Islet precursor cell (in vitro differentiated cells): Measurements from ENCODE around the gene CYTH3.
"Not testable (repeated sequence)": the region's sequence is repeated elsewhere in the genome, so short reads cannot be mapped to it uniquely, and the experiment has no call there.

Experiments used
- DNase-seq: peaks from one replicate; pipeline ENCODE4 v3.0.0-alpha.2; 2018

Gene CYTH3

GRCh38 chr7:6272481-6273323 is at the start of gene CYTH3:
Gene CYTH3 (minus strand): TSS chr7:6272624. CDS start chr7:6272507, 117 bp downstream.
- peak; percentile 92 for DNase-seq

DNA sequence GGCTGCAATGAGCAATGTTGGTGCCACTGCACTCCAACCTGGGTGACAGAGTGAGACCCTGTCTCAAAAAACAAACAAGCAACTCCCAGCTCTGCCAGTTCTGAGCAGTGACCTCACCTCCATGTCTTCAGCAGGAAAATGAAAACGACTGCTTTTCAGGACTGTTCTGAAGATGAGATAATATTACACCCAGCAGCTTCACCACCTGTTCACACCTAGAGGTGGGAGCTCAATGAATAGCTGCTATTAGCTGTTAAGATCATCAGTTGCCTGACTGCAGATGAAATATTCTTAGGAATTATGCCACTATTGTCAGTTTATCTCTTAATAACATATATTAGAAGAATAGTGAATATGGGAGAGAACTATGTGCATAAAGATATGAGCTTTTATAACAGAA is 48.4 kb upstream of the CYTH3 start:
- no peak for DNase-seq

GRCh38 chr7:6317797-6318438 is 45.5 kb upstream of the CYTH3 start:
- peak; percentile 55 for DNase-seq

DNA sequence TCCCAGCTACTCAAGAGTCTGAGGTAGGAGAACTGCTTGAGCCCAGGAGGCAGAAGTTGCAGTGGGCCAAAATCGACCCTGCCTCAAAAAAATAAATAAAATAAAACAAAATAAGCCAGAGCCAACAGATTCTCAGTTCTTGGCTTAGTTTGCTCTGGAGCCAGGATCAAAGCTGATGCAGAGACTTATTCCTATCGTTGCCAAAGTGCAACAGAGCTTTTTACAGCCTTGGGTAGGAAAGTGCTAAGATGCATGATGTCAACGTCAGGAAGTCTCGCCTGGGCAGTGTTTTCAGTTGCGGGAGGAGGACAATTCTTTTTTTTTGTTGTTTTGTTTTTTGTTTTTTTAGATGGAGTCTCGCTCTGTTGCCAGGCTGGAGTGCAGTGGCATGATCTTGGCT is 43.8 kb upstream of the CYTH3 start:
- DNase-seq: no peak

GRCh38 chr7:6315746-6316145 is 43.3 kb upstream of the CYTH3 start:
- no peak for DNase-seq

DNA sequence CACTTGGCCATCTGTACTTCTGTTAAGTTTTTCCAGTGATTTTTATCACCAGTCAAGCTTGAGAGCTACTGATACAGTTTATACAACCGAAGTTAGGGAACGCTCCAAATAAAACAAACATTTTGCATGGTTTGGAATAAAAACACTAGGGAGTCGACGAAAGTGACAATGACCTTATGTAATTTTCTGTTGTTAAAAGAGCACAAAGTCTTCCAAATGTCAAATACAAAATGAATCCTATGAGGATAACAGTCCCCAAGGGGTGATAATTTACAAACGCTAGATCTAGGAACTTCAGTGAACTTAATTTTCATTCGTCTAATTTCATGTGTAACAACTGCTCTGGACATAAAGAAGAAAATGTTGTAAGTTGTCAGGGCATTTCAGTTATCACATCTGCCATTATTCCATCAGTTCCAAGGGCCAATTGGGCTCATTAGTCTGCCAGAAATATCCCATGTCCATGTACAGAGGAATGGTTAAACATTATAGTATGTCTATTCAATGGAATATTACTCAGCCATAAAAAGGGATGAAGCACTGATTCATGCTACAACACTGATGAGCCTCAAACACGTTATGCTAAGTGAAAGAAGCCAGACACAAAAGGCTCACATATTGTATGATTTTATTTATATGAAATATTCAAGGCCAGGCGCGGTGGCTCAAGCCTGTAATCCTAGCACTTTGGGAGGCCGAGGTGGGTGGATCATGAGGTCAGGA is 38.0 kb upstream of the CYTH3 start:
- no peak for DNase-seq

DNA sequence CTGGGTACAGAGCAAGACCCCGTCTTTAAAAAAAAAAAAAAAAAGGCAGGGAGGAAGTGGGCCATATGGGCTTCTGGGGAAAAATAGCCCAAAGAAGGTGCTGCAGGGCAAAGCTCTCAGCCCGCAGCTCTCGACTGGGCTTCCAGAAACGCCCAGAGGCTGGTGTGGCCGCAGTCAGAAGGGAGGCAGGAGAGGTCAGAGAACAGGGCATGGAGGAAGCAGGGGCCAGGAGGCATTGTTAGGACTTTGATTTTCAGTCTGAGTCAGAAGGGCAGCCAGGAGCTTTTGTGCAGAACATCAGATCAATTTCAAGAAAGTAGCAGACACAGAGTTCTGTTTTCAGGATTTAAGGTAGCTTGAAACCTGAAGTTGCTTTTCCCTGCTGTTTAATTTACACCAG is 35.3 kb upstream of the CYTH3 start:
- DNase-seq: peak; percentile 76

DNA sequence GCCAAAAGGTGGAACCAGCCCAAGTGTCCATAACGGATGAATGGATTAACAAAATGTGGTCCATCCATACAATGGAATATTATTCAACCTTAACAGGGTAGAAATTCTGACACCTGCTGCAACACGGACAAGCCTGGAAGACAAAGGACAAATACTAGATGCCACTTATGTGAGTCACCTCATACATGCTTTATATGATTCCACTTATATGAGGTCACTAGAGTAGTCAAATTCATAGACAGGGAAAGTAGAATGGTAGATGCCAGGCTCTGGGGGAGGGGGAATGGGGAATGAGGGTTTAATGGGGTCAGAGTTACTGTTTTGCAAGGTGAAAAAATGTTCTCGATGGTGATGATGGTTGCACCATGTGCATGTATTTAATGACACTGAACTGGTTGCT is 34.0 kb upstream of the CYTH3 start:
- no peak for DNase-seq

DNA sequence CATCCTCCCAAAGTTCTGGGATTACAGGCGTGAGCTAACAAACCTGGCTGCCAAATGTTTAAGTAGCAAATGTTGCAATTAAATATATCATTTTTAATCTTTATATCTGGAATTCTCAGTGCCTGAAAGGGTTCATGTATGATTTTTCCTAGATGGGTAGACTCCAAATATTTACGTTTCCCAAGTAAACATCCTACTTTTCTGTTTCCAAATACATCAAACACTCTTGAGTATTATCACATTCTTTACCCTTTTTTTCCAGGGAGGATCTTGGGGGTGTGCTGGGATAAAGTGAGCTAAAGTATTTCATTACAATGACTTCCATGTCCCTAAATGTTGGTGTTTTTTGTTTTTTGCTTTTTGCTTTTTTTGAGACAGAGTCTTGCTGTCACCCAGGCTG is 32.9 kb upstream of the CYTH3 start:
- no peak for DNase-seq

- DNase-seq: not testable (repeated sequence)
Measured at GRCh38 chr7:6301446-6301845, 29.0 kb upstream of the CYTH3 start.

- DNase-seq: no peak
Measured at GRCh38 chr7:6299774-6300173, 27.4 kb upstream of the CYTH3 start.

- DNase-seq: peak; percentile 58
Measured at GRCh38 chr7:6294839-6295238, 22.4 kb upstream of the CYTH3 start.

DNA sequence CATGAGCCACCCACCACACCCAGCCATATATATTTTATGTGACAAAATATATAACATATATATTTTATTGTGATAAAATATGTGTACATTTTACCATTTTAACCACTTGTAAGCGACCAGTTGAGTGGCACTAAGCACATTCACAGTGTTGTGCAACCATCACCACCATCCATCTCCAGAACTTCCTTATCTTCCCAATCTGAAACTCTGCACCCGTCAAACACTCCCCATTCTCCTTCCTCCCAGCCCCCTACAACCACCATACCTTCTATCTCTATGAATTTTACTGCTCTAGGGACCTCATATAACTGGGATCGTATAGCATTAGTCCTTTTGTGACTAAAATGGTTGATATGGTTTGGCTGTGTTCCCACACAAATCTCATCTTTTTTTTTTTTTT is 20.8 kb upstream of the CYTH3 start:
- no peak for DNase-seq

DNA sequence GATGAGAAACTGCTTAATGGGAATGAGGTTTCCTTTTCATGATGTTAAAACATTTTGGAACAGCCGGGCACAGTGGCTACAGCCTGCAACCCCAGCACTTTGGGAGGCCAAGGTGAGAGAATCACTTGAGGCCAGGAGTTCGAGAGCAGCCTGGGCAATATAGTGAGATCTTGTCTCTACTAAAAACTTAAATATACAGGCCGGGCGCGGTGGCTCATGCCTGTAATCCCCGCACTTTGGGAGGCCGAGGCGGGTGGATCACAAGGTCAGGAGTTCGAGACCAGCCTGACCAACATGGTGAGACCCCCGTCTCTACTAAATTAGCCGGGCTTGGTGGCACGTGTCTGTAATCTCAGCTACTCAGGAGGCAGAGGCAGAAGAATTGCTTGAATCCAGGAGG is 19.5 kb upstream of the CYTH3 start:
- DNase-seq: not testable (repeated sequence)

GRCh38 chr7:6291531-6291930 is 19.1 kb upstream of the CYTH3 start:
- DNase-seq: no peak

- DNase-seq: peak; percentile 93
Measured at GRCh38 chr7:6290319-6290741, 17.9 kb upstream of the CYTH3 start.

DNA sequence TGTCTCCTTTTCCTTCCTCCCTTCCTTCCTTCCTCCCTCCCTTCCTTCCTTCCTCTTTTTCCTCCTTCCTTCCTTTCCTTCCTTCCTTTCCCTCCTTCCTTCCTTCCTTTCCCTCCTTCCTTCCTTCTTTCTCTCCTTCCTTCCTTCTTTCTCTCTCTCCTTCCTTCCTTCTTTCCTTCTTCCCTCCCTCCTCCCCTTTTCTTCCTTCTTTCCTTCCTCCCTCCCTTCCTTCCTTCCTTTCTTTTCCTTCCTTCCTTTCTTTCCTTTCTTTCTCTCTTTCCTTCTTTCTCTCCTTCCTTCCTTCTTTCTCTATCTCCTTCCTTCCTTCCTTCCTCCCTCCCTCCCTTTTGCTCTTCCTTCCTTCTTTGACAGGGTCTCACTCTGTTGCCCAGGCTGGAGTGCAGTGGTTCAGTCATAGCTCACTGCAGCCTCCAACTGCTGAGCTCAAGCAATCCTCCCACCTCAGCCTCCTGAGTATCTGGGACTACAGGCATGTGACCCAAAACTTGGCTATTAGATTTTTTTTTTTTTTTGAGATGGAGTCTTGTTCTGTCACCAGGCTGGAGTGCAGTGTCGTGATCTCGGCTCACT is 15.9 kb upstream of the CYTH3 start:
- DNase-seq: no peak

DNA sequence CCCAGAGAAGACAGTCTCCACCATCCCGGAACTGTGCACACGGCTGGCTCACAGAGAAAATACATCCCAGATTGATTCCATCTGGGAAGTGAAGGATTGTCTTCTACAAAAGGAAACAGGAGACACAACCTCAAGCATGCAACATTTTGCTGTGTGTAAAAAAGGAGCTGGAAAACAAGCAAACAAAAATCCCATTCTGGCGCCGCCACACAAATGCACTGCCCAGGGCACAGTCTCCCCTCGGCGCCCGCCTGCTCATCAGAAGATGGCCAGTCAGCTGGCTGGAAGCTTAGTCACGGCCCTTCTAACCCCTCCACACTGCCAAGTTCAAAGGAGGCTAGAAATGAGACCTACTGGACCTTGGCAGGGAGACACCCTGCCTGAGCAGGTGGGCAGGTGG is 14.1 kb upstream of the CYTH3 start:
- DNase-seq: no peak

GRCh38 chr7:6284461-6285360 is 12.3 kb upstream of the CYTH3 start:
- DNase-seq: peak; percentile 65

DNA sequence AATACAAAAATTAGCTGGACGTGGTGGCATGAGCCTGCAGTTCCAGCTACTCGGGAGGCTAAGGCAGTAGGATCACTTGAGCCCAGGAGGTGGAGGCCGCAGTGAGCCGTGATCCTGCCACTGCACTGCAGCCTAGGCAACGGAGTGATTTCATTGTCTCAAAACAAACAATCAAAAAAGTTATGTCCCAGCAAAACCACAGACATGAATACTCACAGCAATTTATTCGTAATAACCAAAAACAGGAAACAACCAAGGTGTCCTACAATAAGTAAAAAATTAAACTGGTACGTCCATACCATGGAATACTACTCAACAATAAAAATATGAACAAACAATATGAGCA is 11.6 kb upstream of the CYTH3 start:
- no peak for DNase-seq

DNA sequence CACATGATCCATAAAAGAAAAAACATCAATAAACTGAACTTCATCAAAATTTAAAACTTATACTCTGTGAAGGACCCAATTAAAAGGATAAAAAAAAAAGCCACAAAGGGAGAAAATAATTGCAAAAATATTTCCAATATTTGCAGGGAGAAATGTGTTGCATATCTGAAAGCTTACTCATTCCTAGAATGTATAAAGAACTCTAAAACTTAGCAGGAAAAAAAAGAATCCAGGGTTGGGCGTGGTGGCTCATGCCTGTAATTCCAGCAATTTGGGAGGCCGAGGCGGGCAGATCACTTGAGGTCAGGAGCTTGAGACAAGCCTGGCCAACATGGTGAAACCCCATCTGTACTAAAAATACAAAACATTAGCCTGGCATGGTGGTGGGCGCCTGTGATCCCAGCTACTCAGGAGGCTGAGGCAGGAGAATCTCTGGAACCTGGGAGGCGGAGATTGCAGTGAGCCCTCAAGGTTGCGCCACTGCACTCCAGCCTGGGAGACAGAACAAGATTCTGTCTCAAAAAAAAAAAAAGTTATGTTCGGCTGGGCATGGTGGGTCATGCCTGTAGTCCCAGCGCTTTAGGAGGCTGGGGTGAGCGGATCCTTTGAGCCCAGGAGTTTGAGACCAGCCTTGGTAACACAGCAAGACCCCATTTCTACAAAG is 11.1 kb upstream of the CYTH3 start:
- DNase-seq: not testable (repeated sequence)

DNA sequence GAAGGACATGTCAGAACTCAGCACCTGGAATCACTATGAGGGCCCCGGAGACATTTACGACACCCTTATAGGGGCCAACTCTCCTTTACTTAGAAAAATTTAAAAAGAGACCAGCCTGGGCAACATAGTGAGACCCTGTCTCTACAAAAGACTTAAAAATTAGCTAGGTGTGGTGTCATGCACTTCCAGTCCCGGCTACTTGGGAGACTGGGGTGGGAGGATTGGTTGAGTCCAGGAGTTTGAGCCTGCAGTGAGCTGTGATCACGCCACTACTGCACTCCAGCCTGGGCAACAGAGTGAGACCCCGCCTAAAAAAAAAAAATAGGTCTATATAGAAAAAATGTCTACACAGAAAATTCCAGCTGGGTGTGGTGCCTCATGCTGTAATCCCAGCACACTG is 7.5 kb upstream of the CYTH3 start:
- no peak for DNase-seq
